PC-3 (cell line): Measurements from ENCODE around the gene HMGCLL1.

ENCODE experiments used
- CTCF ChIP-seq: fragments of 300-600 bp; sonication (generic); conservative IDR thresholded peaks from 2 replicates; pipeline ENCODE4 v1.5.1; 2017; ENCODE audit warnings: antibody characterized with exemption, low read depth, mild to moderate bottlenecking, low read length
- EZH2 ChIP-seq: fragments of 300-600 bp; sonication (generic); IDR thresholded peaks from one replicate; pipeline ENCODE4 v1.6.1; 2017; ENCODE audit warnings: antibody characterized with exemption, mild to moderate bottlenecking, low read length; ENCODE audit not compliant: unreplicated experiment

DNA sequence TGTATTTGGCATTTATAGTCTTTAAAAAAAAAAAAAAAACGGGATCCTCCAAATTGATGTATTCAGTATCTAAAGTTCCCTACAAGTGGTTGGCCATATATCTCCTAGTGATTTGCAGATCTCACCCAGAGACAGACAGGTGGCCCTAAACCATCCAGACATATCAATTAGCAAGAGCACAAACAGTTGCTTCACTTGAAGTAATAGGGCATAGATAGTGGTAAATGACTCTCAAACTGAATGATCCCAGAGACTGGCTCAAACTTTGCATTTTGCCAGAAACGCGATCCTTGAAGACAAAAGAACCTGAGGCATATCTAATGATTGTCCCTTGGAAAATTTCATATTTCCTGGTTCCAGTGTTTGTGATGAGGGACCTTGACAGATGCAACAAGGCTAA is 54.6 kb downstream of the HMGCLL1 start:
- TF ChIP-seq CTCF: no peak
- no peak for TF ChIP-seq EZH2
